Esophagus squamous epithelium (tissue), 4 donors: ENCODE results near the gene TBC1D1.

ENCODE experiments used
- CTCF ChIP-seq, 6 experiments: fragments of 450-650 bp in 4 of 6; fragments of 200-600 bp in 2 of 6; sonication (generic) in 2 of 6; IDR thresholded peaks; one replicate each; pipeline ENCODE4 v1.5.1; 2016 to 2019; ENCODE audit warnings: antibody characterized with exemption in 6 of 6, mild to moderate bottlenecking in 4 of 6, moderate library complexity in 4 of 6
- POLR2A ChIP-seq, 4 donors: fragments of 450-650 bp; IDR thresholded peaks; one replicate each; pipeline ENCODE4 v1.6.1; 2017; ENCODE audit warnings: antibody characterized with exemption in 4 of 4, mild to moderate bottlenecking in 4 of 4, moderate library complexity in 3 of 4

GRCh38 chr4:37862961-37863360, 27.9 kb upstream of the TBC1D1 start:
- TF ChIP-seq CTCF (IDR thresholded peaks at IDR 0.05) (no peak), POLR2A (IDR thresholded peaks at IDR 0.05) (no peak)
